Neural cell (in vitro differentiated cells): Measurements from ENCODE around the gene NBEA. TPM values are rescaled to one million over a fixed set of nuclear protein-coding genes. Genes with fewer than 3 reads are reported as not detected.

Experiments used
- H2AFZ ChIP-seq: fragments of 200-600, 300-800 bp; sonication (generic), shearing (Covaris generic); 2 replicates; pipeline ENCODE4 v1.6.0; 2014; ENCODE audit warnings: low read depth, mild to moderate bottlenecking, antibody characterized with exemption, low read length, moderate library complexity
- H3F3A ChIP-seq: fragments of 200-600 bp; shearing (Covaris generic); 2 replicates; pipeline ENCODE4 v1.6.1; 2016; ENCODE audit warnings: mild to moderate bottlenecking, moderate library complexity, mixed read lengths, antibody characterized with exemption, low read length; ENCODE audit not compliant: insufficient read depth, poor library complexity, severe bottlenecking
- H3K27ac ChIP-seq: fragments of 200-600, 300-800 bp; sonication (generic), shearing (Covaris generic); 2 replicates; pipeline ENCODE4 v1.5.1; 2014; ENCODE audit warnings: mild to moderate bottlenecking, low read length, moderate library complexity
- H3K27me3 ChIP-seq: fragments of 300-800, 200-600 bp; sonication (generic), shearing (Covaris generic); 2 replicates; pipeline ENCODE4 v1.6.0; 2014; ENCODE audit warnings: mild to moderate bottlenecking, low read depth, low read length, moderate library complexity; ENCODE audit not compliant: insufficient read depth
- H3K36me3 ChIP-seq: fragments of 300-800, 200-600 bp; sonication (generic), shearing (Covaris generic); 2 replicates; pipeline ENCODE4 v1.5.1; 2014; ENCODE audit warnings: mild to moderate bottlenecking, antibody characterized with exemption, low read length, moderate library complexity; ENCODE audit not compliant: insufficient read depth
- H3K4me2 ChIP-seq: fragments of 300-800, 200-600 bp; sonication (generic), shearing (Covaris generic); 2 replicates; pipeline ENCODE4 v1.6.0; 2014; ENCODE audit warnings: mild to moderate bottlenecking, low read length
- H3K4me3 ChIP-seq: fragments of 300-800, 200-600 bp; sonication (generic), shearing (Covaris generic); 2 replicates; pipeline ENCODE4 v1.5.1; 2014; ENCODE audit warnings: mild to moderate bottlenecking, low read length, moderate library complexity
- H3K79me2 ChIP-seq: fragments of 200-600 bp; shearing (Covaris generic); replicated peaks from 2 replicates; pipeline ENCODE4 v1.6.0; 2014; ENCODE audit warnings: mild to moderate bottlenecking, low read length, moderate library complexity; ENCODE audit not compliant: insufficient read depth
- H3K9ac ChIP-seq: fragments of 300-800, 200-600 bp; sonication (generic), shearing (Covaris generic); 2 replicates; pipeline ENCODE4 v1.6.1; 2016; ENCODE audit warnings: mild to moderate bottlenecking, low read length, mixed read lengths
- H3K9me2 ChIP-seq: fragments of 200-600 bp; shearing (Covaris generic); 2 replicates; pipeline ENCODE4 v1.6.1; 2016; ENCODE audit warnings: mild to moderate bottlenecking, low read length, mixed read lengths; ENCODE audit not compliant: insufficient read depth
- H3K9me3 ChIP-seq: fragments of 200-600, 300-800 bp; sonication (generic), shearing (Covaris generic); 2 replicates; pipeline ENCODE4 v1.6.1; 2016; ENCODE audit warnings: mild to moderate bottlenecking, mixed run types, low read length, moderate library complexity, mixed read lengths
- H4K20me1 ChIP-seq: fragments of 200-600 bp; shearing (Covaris generic); 2 replicates; pipeline ENCODE4 v1.6.1; 2016; ENCODE audit warnings: mild to moderate bottlenecking, mixed run types; ENCODE audit not compliant: insufficient read depth
- CTCF ChIP-seq: fragments of 450-650 bp; IDR thresholded peaks from 2 replicates; pipeline ENCODE4 v1.5.1; 2014; ENCODE audit warnings: antibody characterized with exemption, mild to moderate bottlenecking, moderate library complexity; ENCODE audit not compliant: poor library complexity, severe bottlenecking
- EP300 ChIP-seq: fragments of 450-650 bp; conservative IDR thresholded peaks from 2 replicates; pipeline ENCODE4 v1.6.1; 2014; ENCODE audit warnings: antibody characterized with exemption, mild to moderate bottlenecking, moderate library complexity; ENCODE audit not compliant: poor library complexity, severe bottlenecking
- EZH2 ChIP-seq: fragments of 200-600, 300-800 bp; shearing (Covaris generic), sonication (generic); IDR thresholded peaks from 2 replicates; pipeline ENCODE4 v1.6.1; 2014; ENCODE audit warnings: antibody characterized with exemption, low read length, borderline replicate concordance, mild to moderate bottlenecking; ENCODE audit not compliant: insufficient read depth, poor library complexity, severe bottlenecking
- MXI1 ChIP-seq: fragments of 450-650 bp; conservative IDR thresholded peaks from 2 replicates; pipeline ENCODE4 v1.6.1; 2014; ENCODE audit warnings: antibody characterized with exemption, mild to moderate bottlenecking; ENCODE audit not compliant: poor library complexity, severe bottlenecking
- POLR2AphosphoS5 ChIP-seq: IDR thresholded peaks from 2 replicates; pipeline ENCODE4 v1.6.1; 2012
- RAD21 ChIP-seq: fragments of 450-650 bp; conservative IDR thresholded peaks from 2 replicates; pipeline ENCODE4 v1.6.1; 2014; ENCODE audit warnings: antibody characterized with exemption, mild to moderate bottlenecking, moderate library complexity
- REST ChIP-seq: IDR thresholded peaks from 2 replicates; pipeline ENCODE4 v1.6.1; 2012; ENCODE audit warnings: borderline replicate concordance
- SMC3 ChIP-seq: fragments of 450-650 bp; conservative IDR thresholded peaks from 2 replicates; pipeline ENCODE4 v1.6.1; 2014; ENCODE audit warnings: antibody characterized with exemption, mild to moderate bottlenecking, moderate library complexity; ENCODE audit not compliant: poor library complexity
- TAF1 ChIP-seq: IDR thresholded peaks from 2 replicates; pipeline ENCODE4 v1.6.1; 2012; ENCODE audit warnings: low read depth
- polyA plus RNA-seq: library from polyadenylated mRNA; depleted of rRNA; stranded (reverse); fragments of >200 nt; gene quantifications from 2 replicates; pipeline ENCODE4 v1.2.3, GENCODE V29; 2014

The NBEA gene
- polyA plus RNA-seq, 1 donor from 2014 or later: 55.8 TPM

DNA sequence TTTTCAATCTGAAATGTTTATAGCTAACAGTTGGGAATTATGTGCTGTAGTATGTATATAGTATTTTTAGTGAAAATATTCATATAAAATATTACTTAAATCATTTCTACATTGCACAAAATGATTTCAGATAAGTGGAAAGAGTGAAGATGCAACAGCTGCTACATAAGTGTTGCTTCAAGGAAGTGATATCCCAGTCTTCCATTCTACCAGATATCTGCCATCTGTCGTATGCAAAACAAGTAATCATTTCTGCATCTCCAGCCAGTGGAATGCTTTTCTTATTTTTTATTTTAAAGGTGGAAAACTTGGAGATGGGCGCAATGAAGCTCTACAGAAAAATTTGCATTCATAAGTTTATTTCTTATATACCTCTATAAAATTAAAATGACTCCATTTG is 687.0 kb downstream of the NBEA start:
- Histone ChIP-seq H3K4me3 (no peak overlapping the region), H3K27me3 (no peaks in the 10 kb centered on the region), H3K27ac (no peak overlapping the region), H3K9ac (no peak overlapping the region), H3K36me3 (no peaks in the 10 kb centered on the region), H3K9me2 (no peaks in the 10 kb centered on the region), H4K20me1 (no peaks in the 10 kb centered on the region), H3F3A (no peaks in the 10 kb centered on the region), H2AFZ (no peak overlapping the region), H3K4me2 (no peak overlapping the region), H3K79me2 (no peaks in the 10 kb centered on the region), H3K9me3 (no peaks in the 10 kb centered on the region)
- no peak for TF ChIP-seq EP300
- no peak for TF ChIP-seq SMC3
- no peak for TF ChIP-seq MXI1
- no peak for TF ChIP-seq EZH2
- no peak for TF ChIP-seq CTCF
- TF ChIP-seq REST: no peak
- no peak for TF ChIP-seq POLR2AphosphoS5
- TF ChIP-seq RAD21: no peak
- TF ChIP-seq TAF1: no peak

DNA sequence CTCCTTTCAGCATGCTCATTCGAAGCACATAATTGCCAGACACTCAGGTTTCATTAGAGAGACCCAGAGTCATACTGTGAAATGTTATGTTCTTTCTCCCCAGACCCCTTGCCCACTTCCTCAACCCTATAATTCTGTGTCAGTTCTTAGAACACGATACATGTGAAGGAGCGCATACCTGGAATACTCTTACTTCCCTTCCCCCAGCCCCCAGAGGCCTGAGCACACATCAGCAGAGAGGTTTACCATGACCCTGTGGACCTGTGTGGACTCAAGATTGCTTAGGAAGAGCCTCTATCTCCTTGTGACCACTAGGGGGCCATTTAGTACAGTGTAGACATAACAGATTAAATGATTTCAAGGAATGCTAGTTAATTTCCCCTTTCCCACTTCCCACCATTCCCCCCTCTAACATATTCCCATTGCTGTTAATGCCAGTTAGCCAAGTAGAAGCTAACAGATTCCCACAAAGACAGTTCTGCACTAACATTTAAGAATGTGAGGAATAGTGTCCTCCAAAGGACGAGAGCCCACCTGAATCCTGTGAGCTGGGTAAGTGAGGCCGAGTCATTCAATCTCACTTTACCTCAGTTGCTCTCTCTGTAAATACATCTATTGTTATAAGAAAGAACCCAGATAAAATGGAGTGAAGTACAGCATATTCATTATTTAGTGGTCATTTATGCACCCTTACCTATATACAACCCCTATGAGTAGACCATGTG is 688.6 kb downstream of the NBEA start:
- TF ChIP-seq RAD21 (peak; percentile 25), CTCF (peak; percentile 52), TAF1 (no peak), REST (peak; percentile 22), SMC3 (peak; percentile 25), POLR2AphosphoS5 (peak; percentile 79)
- Histone ChIP-seq H4K20me1 (no peaks in the 10 kb centered on the region), H3K4me2 (no peak overlapping the region), H3K27me3 (no peaks in the 10 kb centered on the region), H3F3A (no peaks in the 10 kb centered on the region), H3K9ac (no peak overlapping the region), H3K36me3 (no peaks in the 10 kb centered on the region), H3K79me2 (no peaks in the 10 kb centered on the region), H2AFZ (no peak overlapping the region), H3K9me3 (no peaks in the 10 kb centered on the region), H3K4me3 (no peak overlapping the region), H3K9me2 (no peaks in the 10 kb centered on the region), H3K27ac (no peak overlapping the region)
